H1 (cell line): ENCODE data around the gene ECE2. TPM values are rescaled to one million over a fixed set of nuclear protein-coding genes. Genes with fewer than 3 reads are reported as not detected.
A peak's percentile ranks its signal among the peaks of the same experiment; 100 is the strongest.

ENCODE experiments used
- BCL11A ChIP-seq, 2 experiments: IDR thresholded peaks; one replicate each; pipeline ENCODE4 v1.6.1; 2011; ENCODE audit warnings: low read depth in 2 of 2, low read length in 2 of 2, mild to moderate bottlenecking in 2 of 2
- SIN3A ChIP-seq, 2 experiments: IDR thresholded peaks in 1 of 2; conservative IDR thresholded peaks in 1 of 2; 2 replicates each; pipeline ENCODE4 v1.6.1; 2011 to 2012; ENCODE audit warnings: low read length in 2 of 2, improper control_type of control experiment in 1 of 2, low read depth in 1 of 2, mild to moderate bottlenecking in 1 of 2
- polyA plus RNA-seq, 7 experiments: library from polyadenylated mRNA; depleted of rRNA in 3 of 7; stranded (reverse) in 5 of 7; unstranded in 2 of 7; fragments of >200 nt in 5 of 7; fragments of 200-250 nt in 2 of 7; gene quantifications; 1 replicate in 5 of 7; 2 replicates in 1 of 7; 4 replicates in 1 of 7; pipeline versions ENCODE4 v1.2.1 to v1.2.3, GENCODE V29; 2011 to 2013; ENCODE audit warnings: missing spikeins in 2 of 7, mixed read lengths in 2 of 7
- total RNA-seq: library from RNA; stranded (reverse); fragmentation: NEBNext Ultra II Directional; extraction: Animal tissue kit (Norgen Biotek cat#: 25700); gene quantifications from 2 replicates; pipeline ENCODE4 v1.2.1, GENCODE V29; 2021

ECE2 gene
- total and polyA plus RNA-seq, 2 of the 8 experiments (the other 6 are each of a cell fraction or from before 2014, with no cell fraction given), result 0.44 to 0.86 TPM

DNA sequence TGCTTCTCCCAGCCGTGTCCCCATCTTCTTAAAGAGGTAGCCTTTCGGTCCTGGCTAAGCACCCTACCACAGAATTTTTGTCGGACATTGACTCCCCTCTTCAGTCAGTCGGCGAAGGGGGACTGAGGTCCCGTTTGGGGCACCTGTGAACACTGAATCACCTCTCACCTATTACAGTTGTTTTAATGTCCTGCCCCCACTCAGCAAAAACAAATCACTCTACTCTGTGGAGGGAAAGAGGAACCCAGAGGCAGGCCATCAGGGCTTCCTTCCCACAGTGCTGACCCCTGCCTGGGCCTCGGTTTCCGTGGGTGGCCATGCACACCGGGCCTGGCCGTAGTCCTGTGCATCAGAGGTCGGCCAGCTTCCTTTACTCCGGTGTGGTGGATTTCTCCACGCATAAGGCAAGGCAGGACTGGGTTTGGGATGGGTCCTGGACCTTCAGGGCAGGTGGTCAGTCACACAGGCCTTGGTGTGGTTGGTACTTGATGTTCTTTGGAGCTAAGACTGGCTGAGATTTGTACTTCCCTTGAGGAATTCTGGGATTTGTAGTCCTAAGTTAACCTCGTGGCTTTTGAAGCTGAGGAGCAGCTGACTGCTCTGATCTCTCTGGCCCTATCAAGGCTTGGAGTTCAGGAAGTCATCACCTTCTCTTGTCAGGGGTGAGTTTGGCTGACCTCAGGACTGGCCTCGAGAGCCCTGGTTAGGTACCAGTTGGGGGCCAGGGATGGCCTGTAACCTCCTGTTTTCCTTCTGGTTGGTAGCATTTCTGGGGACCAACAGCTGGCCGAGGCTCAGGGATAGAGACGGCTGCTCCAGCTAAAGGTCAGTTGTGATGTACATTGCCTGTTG lies 61.0 kb downstream of the ECE2 start (continued):
- TF ChIP-seq SIN3A (conservative IDR thresholded peaks at IDR 0.05 in 1 of 2, IDR thresholded peaks at IDR 0.05 in 1 of 2; ENCODE audit: low read depth in 1 of 2, low read length in 2 of 2) (0 out of 4 replicates have a peak, but pooled peaks of 1 of the 2 experiments have one; percentile 38), BCL11A (IDR thresholded peaks at IDR 0.05; ENCODE audit: low read depth in 2 of 2, low read length in 2 of 2) (no peak)
